NT2/D1 (cell line): Measurements from ENCODE around the gene FAR2.

ENCODE experiments used
- DNase-seq: peaks from one replicate; pipeline ENCODE4 v3.0.0-alpha.2; 2011; ENCODE audit warnings: low read depth, low spot score
- H3K27me3 ChIP-seq: 2 replicates; pipeline ENCODE4 v1.6.0; 2011; ENCODE audit warnings: mild to moderate bottlenecking; ENCODE audit not compliant: insufficient read length, insufficient read depth
- H3K36me3 ChIP-seq: 2 replicates; pipeline ENCODE4 v1.6.1; 2011; ENCODE audit warnings: mild to moderate bottlenecking, low read length, mixed read lengths; ENCODE audit not compliant: insufficient read depth, insufficient read length
- H3K4me1 ChIP-seq: 2 replicates; pipeline ENCODE4 v1.5.1; 2011; ENCODE audit not compliant: insufficient read depth, insufficient read length
- H3K4me3 ChIP-seq: 2 replicates; pipeline ENCODE4 v1.5.1; 2011; ENCODE audit warnings: low read depth; ENCODE audit not compliant: insufficient read length
- H3K9ac ChIP-seq: 2 replicates; pipeline ENCODE4 v1.6.0; 2011; ENCODE audit warnings: low read depth; ENCODE audit not compliant: insufficient read length
- H3K9me3 ChIP-seq: 2 replicates; pipeline ENCODE4 v1.5.1; 2011; ENCODE audit warnings: mild to moderate bottlenecking, low read length; ENCODE audit not compliant: insufficient read depth
- SUZ12 ChIP-seq: IDR thresholded peaks from 2 replicates; pipeline ENCODE4 v1.6.1; 2011; ENCODE audit not compliant: insufficient read length, insufficient read depth; ENCODE audit errors: extremely low read depth
- YY1 ChIP-seq: IDR thresholded peaks from 2 replicates; pipeline ENCODE4 v1.6.1; 2011; ENCODE audit not compliant: insufficient read length, insufficient read depth
- ZNF274 ChIP-seq: IDR thresholded peaks from 2 replicates; pipeline ENCODE4 v1.6.1; 2011; ENCODE audit warnings: mild to moderate bottlenecking, low read depth, low read length

Gene FAR2

GRCh38 chr12:29229937-29230336, 80.9 kb downstream of the FAR2 start:
- Histone ChIP-seq H3K9me3 (no peaks in the 10 kb centered on the region; the same call in 1 of the 2 replicates), H3K4me1 (no peaks in the 10 kb centered on the region), H3K4me3 (no peak overlapping the region), H3K27me3 (no peaks in the 10 kb centered on the region), H3K9ac (no peak overlapping the region), H3K36me3 (no peaks in the 10 kb centered on the region)
- no peak for TF ChIP-seq SUZ12
- TF ChIP-seq YY1, result no peak
- no peak for TF ChIP-seq ZNF274
- no peak for DNase-seq

GRCh38 chr12:29230800-29231560, 81.9 kb downstream of the FAR2 start:
- DNase-seq, result no peak
- Histone ChIP-seq H3K9me3 (no peaks in the 10 kb centered on the region; the same call in 1 of the 2 replicates), H3K36me3 (no peaks in the 10 kb centered on the region), H3K4me3 (no peak overlapping the region), H3K4me1 (no peaks in the 10 kb centered on the region), H3K27me3 (no peaks in the 10 kb centered on the region), H3K9ac (no peak overlapping the region)
- TF ChIP-seq YY1 (no peak), SUZ12 (no peak), ZNF274 (no peak)

GRCh38 chr12:29232086-29232485, 83.0 kb downstream of the FAR2 start:
- Histone ChIP-seq H3K9me3 (no peaks in the 10 kb centered on the region; the same call in 1 of the 2 replicates), H3K36me3 (no peaks in the 10 kb centered on the region), H3K27me3 (no peaks in the 10 kb centered on the region), H3K4me1 (no peaks in the 10 kb centered on the region), H3K4me3 (no peak overlapping the region), H3K9ac (no peak overlapping the region)
- DNase-seq, result no peak
- TF ChIP-seq SUZ12 (no peak), ZNF274 (no peak), YY1 (no peak)

GRCh38 chr12:29234552-29234951, 85.5 kb downstream of the FAR2 start:
- DNase-seq, result no peak
- Histone ChIP-seq H3K9ac (no peak overlapping the region), H3K4me1 (no peaks in the 10 kb centered on the region)

GRCh38 chr12:29234965-29235626, 86.0 kb downstream of the FAR2 start:
- Histone ChIP-seq H3K27me3 (no peaks in the 10 kb centered on the region), H3K36me3 (no peaks in the 10 kb centered on the region), H3K9me3 (no peaks in the 10 kb centered on the region; the same call in 1 of the 2 replicates), H3K9ac (no peak overlapping the region), H3K4me1 (no peaks in the 10 kb centered on the region), H3K4me3 (no peak overlapping the region)
- no peak for TF ChIP-seq ZNF274
- TF ChIP-seq SUZ12, result no peak
- no peak for TF ChIP-seq YY1
- DNase-seq, result no peak

More at GRCh38 chr12:29234552-29234951, 85.5 kb downstream of the FAR2 start:
- Histone ChIP-seq H3K27me3 (no peaks in the 10 kb centered on the region), H3K36me3 (no peaks in the 10 kb centered on the region), H3K9me3 (no peaks in the 10 kb centered on the region; the same call in 1 of the 2 replicates), H3K4me3 (no peak overlapping the region)
- no peak for TF ChIP-seq SUZ12
- no peak for TF ChIP-seq YY1
- no peak for TF ChIP-seq ZNF274

- H3K4me1 ChIP-seq, result peaks cover 3% of the 10 kb centered on the region
Observed at GRCh38 chr12:29238822-29239291, 89.8 kb downstream of the FAR2 start.

GRCh38 chr12:29239336-29239735, 90.3 kb downstream of the FAR2 start:
- Histone ChIP-seq H3K27me3 (no peaks in the 10 kb centered on the region), H3K4me1 (peaks cover 3% of the 10 kb centered on the region), H3K9ac (no peak overlapping the region), H3K9me3 (no peaks in the 10 kb centered on the region), H3K4me3 (no peak overlapping the region), H3K36me3 (no peaks in the 10 kb centered on the region)
- TF ChIP-seq ZNF274, result no peak
- no peak for TF ChIP-seq SUZ12
- TF ChIP-seq YY1, result no peak
- DNase-seq, result no peak

More at GRCh38 chr12:29238822-29239291, 89.8 kb downstream of the FAR2 start:
- H3K36me3 ChIP-seq, result no peaks in the 10 kb centered on the region
- H3K27me3 ChIP-seq, result no peaks in the 10 kb centered on the region
- no peaks in the 10 kb centered on the region for H3K9me3 ChIP-seq
- TF ChIP-seq SUZ12 (no peak), YY1 (no peak), ZNF274 (no peak)
- no peak overlapping the region for H3K4me3 ChIP-seq
- H3K9ac ChIP-seq, result no peak overlapping the region
- no peak for DNase-seq
